ENCODE measurements around the gene CLDN10.
A peak's percentile ranks its signal among the peaks of the same experiment; 100 is the strongest.

CLDN10 gene

DNA sequence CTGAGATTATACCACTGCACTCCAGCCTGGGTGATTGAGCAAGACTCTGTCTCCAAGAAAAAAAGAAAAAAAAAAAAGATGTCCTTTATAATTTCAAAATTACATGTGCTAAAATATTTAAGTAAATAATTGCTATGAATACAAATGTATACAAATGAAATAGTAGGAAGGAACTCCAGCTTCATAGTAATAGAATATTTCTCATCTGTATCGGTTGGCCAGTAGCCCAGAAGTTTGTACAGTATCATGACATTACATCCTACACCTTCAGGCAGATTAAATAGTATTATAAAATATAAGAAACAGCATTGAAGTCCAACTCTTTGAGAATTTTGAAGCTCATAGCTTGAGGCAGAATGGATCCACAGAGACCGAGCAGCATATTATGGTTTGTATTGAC lies 36.5 kb upstream of the CLDN10 start:
- H3K4me1 ChIP-seq = no peaks in the 10 kb centered on the region
- H3K27me3 ChIP-seq = no peaks in the 10 kb centered on the region
- DNase-seq = no peak
- no peaks in the 10 kb centered on the region for H3K36me3 ChIP-seq
- H3K4me3 ChIP-seq = no peak overlapping the region
- H3K9me3 ChIP-seq = no peaks in the 10 kb centered on the region
- TF ChIP-seq, protein P1, sequence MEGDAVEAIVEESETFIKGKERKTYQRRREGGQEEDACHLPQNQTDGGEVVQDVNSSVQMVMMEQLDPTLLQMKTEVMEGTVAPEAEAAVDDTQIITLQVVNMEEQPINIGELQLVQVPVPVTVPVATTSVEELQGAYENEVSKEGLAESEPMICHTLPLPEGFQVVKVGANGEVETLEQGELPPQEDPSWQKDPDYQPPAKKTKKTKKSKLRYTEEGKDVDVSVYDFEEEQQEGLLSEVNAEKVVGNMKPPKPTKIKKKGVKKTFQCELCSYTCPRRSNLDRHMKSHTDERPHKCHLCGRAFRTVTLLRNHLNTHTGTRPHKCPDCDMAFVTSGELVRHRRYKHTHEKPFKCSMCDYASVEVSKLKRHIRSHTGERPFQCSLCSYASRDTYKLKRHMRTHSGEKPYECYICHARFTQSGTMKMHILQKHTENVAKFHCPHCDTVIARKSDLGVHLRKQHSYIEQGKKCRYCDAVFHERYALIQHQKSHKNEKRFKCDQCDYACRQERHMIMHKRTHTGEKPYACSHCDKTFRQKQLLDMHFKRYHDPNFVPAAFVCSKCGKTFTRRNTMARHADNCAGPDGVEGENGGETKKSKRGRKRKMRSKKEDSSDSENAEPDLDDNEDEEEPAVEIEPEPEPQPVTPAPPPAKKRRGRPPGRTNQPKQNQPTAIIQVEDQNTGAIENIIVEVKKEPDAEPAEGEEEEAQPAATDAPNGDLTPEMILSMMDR (IDR thresholded peaks at IDR 0.05) = no peak
- intact Hi-C loops (cut with DNase I; ENCODE audit: low total_unique reads) = no loop called here
- no peak overlapping the region for H3K27ac ChIP-seq

DNA sequence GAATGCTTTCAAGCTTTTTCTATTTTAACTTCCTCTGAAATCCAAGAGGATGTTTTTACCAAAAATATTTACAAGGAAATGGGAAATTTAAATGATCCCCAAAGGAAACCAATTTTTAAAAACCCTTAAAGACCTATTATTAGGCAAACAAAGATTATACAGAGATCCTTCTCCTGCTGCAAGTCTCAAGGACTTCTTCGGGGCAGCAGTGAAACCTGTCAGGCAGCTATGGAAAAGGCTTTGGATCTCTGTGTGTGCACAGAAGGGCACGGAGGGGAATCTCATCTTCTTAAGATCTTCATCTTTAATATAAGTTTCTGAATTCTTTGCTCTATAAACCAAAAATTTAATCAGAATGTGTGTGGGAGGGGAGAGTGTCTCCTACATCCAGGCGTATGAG lies 36.0 kb upstream of the CLDN10 start:
- no peaks in the 10 kb centered on the region for H3K27me3 ChIP-seq
- intact Hi-C loops (cut with DNase I; ENCODE audit: low total_unique reads) = no loop called here
- no peak overlapping the region for H3K4me3 ChIP-seq
- H3K4me1 ChIP-seq = no peaks in the 10 kb centered on the region
- no peaks in the 10 kb centered on the region for H3K9me3 ChIP-seq
- DNase-seq = no peak
- no peak overlapping the region for H3K27ac ChIP-seq
- H3K36me3 ChIP-seq = no peaks in the 10 kb centered on the region
- TF ChIP-seq, protein P1 (IDR thresholded peaks at IDR 0.05) = no peak

DNA sequence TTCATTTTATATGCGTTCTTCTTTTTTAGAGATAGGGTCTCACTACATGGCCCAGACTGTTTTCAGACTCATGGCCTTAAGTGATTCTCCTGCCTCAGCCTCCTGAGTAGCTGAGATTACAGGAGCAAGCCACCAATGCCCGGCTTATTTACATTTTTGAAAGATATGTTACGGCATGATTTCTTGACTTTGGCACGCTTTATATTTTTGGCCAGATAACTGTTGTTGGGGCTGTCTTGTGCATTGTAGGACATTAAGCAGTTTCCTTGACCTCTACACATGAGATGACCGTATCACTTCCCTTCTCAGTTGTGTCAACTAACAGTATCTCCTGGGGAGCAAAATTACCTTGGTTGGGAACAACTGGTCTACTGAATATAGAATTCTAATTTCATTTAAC lies 28.9 kb upstream of the CLDN10 start:
- no peaks in the 10 kb centered on the region for H3K36me3 ChIP-seq
- H3K27me3 ChIP-seq = no peaks in the 10 kb centered on the region
- TF ChIP-seq, protein P1 (IDR thresholded peaks at IDR 0.05) = no peak
- DNase-seq = no peak
- no peaks in the 10 kb centered on the region for H3K9me3 ChIP-seq
- no peaks in the 10 kb centered on the region for H3K4me1 ChIP-seq
- intact Hi-C loops (cut with DNase I; ENCODE audit: low total_unique reads) = no loop called here
- H3K27ac ChIP-seq = no peak overlapping the region
- no peak overlapping the region for H3K4me3 ChIP-seq

DNA sequence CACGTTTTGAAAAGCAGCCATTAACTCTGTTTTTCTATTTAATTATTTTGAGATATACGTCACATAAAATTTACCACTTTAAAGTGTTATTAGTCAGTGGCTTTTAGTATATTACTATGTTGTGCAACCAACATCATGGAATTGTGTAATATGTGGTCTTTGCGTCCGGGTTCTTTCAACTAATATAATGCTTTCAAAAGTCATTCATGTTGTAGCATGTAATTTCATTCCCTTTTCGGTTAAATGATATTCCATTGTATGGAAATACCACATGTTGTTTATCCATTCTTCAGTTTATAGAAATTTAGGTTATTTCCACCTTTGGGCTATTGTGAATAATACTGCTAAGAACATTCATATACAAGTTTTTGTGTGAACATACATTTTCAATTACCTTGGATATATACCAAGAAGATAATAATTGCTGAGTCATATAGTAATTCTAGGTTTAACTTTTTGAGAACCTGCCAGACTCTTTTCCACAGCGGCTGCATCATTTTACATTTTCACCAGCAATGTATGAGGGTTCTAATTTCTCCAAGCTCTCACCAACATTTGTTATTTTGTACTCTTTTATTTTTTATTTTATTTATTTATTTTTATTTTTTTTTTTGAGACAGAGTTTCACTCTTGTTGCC lies 28.1 kb upstream of the CLDN10 start:
- H3K4me3 ChIP-seq = no peak overlapping the region
- intact Hi-C loops (cut with DNase I; ENCODE audit: low total_unique reads) = no loop called here
- no peak for DNase-seq
- H3K27me3 ChIP-seq = no peaks in the 10 kb centered on the region
- no peak overlapping the region for H3K27ac ChIP-seq
- no peaks in the 10 kb centered on the region for H3K36me3 ChIP-seq
- no peaks in the 10 kb centered on the region for H3K4me1 ChIP-seq
- H3K9me3 ChIP-seq = no peaks in the 10 kb centered on the region
- TF ChIP-seq, protein P1 (IDR thresholded peaks at IDR 0.05) = no peak

DNA sequence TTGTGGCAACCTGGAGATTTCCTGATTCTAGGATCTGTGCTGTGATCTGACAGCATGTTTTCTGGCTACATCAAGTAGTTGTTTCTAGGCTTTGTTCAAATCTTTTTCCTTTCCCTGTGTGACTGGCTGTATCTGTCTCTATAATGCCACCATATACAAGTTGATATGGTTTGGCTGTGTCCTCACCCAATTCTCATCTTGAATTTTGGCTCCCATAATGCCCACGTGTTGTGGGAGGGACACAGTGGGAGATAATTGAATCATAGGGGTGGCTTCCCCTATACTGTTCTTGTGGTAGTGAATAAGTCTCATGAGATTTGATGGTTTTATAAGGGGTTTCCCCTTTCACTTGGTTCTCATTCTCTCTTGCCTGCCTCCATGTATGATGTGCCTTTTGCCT lies 24.6 kb upstream of the CLDN10 start:
- intact Hi-C loops (cut with DNase I; ENCODE audit: low total_unique reads) = no loop called here
- Histone ChIP-seq H3K4me1 (no peaks in the 10 kb centered on the region), H3K27ac (no peak overlapping the region), H3K4me3 (no peak overlapping the region), H3K27me3 (no peaks in the 10 kb centered on the region), H3K9me3 (no peaks in the 10 kb centered on the region), H3K36me3 (no peaks in the 10 kb centered on the region)
- TF ChIP-seq, protein P1 (IDR thresholded peaks at IDR 0.05) = no peak
- DNase-seq = no peak

DNA sequence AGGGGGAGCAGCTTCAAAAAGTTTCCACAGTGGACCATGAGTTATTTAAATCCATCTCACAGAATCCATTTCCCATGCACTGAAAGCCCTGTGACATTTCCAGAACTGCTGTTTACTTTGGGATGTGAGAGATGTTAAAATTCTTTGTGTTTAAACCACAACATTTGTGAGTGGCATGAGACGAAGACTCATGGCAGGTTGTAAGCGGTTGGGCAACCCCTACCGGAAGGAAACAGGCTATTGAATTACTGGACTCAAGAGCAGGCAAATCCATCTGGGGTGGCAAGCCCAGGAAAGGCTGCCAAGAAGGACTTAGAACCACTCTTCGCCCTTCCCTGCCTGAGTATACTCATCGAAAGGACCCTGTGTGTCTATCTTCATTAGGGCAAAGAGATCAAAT lies 22.3 kb upstream of the CLDN10 start:
- TF ChIP-seq, protein P1 (IDR thresholded peaks at IDR 0.05) = no peak
- intact Hi-C loops (cut with DNase I; ENCODE audit: low total_unique reads) = no loop called here
- H3K36me3 ChIP-seq = no peaks in the 10 kb centered on the region
- no peaks in the 10 kb centered on the region for H3K9me3 ChIP-seq
- no peaks in the 10 kb centered on the region for H3K27me3 ChIP-seq
- no peak overlapping the region for H3K4me3 ChIP-seq
- no peak overlapping the region for H3K27ac ChIP-seq
- DNase-seq = peak in 1 of 2 donors; percentile 36
- no peaks in the 10 kb centered on the region for H3K4me1 ChIP-seq
